Right hindlimb (tissue), 1 donor: ENCODE measurements around the gene GREB1L.

Experiments
- DNase-seq: peaks from one replicate; pipeline ENCODE4 v3.0.0-alpha.2; 2018

Gene GREB1L

DNA sequence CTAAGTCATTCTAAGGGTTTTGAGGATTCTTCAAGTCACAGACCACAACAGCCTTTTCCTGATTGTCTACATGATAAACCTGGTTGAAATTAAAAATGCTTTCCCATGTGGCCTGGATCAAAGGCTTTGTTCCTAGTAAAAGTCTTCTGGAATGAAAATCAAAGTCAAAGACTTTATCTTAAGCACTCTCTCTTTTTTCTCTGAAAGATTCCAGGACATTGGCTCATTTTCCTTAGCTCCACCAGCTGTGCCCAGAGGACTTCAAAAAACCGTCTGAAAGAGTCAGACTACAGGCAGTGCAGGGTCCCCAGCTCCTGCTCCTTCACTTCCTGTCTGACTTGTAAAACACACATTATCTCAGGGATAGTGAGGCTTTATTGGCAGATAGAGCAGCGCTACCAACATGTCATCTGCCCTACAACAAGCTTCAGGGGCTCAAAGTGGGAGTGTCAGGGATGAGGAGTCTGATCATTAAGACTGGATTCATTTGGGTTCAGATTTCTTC, 210.3 kb downstream of the GREB1L start:
- no peak for DNase-seq

- DNase-seq: no peak
Measured at GRCh38 chr18:21452796-21453510, 210.9 kb downstream of the GREB1L start.

- DNase-seq: no peak
Measured at GRCh38 chr18:21453511-21453901, 211.5 kb downstream of the GREB1L start.

GRCh38 chr18:21454725-21455124, 212.7 kb downstream of the GREB1L start:
- DNase-seq: no peak

DNA sequence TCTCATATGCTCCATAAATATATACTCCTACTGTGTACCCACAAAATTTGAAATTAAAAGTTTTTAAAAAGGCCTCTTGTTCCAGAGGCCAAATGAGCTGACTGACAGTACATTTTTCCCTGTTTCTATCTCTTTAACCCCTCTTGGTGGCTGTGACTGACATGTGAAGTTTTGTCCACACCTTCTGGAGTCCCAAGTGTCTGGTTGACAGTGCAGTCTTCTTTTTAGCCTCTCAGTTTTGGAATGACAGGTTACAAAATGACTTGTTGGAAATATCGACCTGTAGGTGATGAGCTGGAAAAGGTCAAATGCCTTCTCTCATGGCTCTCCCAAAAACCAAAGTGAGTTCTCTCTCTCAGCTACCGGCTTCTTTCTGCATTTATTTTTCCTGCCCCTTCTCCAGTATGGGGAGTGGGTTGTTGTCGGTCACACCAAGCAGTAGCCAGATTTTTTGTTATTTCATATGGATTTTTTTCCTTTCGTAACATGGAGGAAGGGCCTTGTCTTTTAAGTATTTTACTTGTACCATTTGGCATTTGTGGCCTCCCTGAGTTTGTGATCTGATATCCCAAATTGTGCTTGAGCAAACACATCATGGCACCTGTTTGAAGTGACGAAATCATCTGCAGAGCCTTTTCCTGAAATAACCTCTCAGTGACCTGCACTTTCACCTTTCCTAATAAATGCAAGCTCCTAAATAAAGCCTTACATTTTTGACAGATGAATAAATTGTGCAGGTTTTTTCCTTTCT, 214.6 kb downstream of the GREB1L start:
- no peak for DNase-seq

GRCh38 chr18:21457179-21457535, 215.1 kb downstream of the GREB1L start:
- no peak for DNase-seq

DNA sequence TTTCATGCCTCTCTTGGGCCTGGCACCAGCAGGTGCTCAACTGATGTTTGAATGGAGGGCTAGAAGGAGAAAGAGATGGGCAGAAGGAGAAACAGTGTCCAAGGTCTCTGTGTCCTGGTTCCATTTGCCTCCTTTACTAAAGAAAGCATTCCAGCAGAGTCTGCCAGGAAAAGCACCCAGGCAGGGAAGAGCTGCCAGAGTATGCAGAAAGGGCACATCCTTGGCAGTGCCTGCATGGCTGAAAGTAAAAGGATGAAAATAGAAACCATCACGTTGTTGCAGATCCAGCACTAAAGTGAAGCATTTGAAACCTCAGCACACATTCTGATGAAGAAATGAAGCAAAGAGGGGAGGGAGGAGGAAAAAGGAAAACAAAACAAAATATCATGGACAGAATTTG, 216.3 kb downstream of the GREB1L start:
- no peak for DNase-seq

- no peak for DNase-seq
Measured at GRCh38 chr18:21458788-21459187, 216.8 kb downstream of the GREB1L start.

DNA sequence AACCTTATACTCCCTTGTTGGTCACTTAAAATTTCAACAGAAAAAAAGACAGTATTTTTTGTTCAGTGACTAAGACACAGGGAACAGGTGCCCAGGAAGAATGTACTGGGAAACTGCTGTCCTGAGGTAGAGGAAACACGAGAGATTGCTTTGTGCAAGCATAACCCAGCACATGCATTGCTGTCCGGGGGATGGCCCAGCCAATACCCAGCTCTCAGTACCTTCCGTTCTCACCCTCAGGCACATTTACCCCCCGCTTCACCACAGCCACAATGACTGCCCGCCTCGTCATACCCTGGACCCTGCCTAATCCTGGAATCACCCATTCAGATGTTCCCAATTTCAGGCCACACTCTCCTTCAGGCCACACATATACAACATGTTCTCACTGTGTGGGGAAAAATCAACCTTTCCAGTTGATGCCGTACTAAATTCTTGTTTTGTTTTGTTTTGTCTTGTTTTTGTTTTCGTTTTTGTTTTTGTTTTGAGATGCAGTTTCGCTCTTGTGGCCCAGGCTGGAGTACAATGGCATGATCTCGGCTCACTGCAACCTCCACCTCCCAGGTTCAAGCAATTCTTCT, 217.8 kb downstream of the GREB1L start:
- DNase-seq: no peak

GRCh38 chr18:21461460-21461859, 219.4 kb downstream of the GREB1L start:
- no peak for DNase-seq

DNA sequence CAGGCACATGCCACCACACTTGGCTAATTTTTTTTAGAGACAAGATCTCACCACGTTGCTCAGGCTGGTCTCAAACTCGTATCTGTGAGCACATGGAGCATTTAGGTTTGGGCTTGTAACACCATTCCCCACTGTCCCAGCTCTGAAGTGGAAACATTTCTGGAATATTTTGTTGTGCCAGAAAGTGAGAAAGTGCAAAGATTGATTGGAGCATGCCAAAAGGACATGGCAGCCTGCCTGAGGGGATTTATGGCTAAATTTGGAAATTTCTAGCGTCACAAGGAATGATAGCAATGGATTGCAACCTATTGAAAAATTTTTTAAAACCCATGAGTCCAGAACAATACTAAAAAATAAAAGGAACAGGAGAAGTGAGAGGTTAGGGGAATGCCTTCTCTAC, 221.7 kb downstream of the GREB1L start:
- no peak for DNase-seq

DNA sequence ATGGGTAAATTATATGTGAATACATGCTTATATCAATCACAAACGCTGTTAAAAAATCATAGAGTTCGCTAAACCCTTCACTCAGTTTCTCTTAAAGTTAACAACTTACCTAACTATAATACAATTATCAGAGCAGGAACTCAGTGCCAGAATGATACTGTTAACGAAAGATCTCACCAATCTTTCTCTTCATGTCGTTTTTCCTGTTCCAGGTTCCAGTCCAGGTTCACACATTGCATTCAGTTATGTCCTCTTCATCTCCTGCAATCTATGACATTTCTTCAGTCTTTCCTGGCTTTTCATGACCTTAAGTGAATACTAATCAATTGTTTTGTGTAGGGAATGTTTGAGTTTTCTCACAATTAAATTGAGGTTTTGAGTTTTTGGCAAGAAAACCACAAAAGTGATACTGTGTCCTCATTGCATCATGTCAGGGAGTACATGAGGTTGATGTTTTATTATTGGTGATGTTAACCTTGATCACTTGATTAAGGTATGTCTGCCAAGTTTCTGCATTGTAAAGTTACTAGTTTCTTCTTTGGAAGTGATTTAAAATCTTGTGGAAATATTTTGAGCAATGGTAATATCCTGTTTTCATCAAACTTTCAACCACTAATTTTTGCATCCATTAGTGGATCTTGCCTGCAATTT, 226.6 kb downstream of the GREB1L start:
- no peak for DNase-seq

DNA sequence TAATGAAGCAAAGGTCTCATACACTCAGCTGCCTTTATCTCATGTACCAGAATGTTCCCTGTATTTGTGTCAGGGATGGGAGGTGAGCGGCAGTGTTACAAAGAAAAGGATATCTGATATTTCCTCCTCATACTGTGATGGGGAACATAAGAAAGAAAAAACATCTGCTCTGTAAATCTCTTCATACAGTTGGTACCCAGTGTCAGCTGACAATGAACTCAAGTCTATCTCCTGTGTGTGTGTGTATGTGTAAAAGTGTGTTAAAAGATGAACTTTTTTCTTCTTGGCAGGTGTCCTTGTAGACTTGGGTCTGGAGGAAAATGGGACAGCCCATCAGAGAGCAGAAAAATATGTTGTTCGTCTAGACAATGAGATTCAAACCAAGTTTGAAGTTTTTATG, 230.7 kb downstream of the GREB1L start:
- no peak for DNase-seq

DNA sequence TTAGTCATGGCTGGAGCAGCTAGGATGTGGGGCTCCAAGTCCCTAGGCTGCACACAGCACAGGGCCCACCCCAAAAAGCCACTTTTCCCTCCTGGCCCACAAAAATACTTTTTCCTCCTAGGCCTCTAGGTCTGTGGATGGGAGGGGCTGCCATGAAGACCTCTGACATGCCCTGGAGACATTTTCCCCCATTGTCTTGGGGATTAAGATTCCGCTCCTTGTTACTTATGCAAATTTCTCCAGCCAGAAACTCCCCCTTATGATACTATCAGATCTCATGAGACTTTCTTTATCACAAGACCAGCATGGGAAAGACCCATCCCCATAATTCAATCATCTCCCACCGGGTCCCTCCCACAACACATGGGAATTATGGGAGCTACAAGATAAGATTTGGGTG, 232.6 kb downstream of the GREB1L start:
- no peak for DNase-seq

DNA sequence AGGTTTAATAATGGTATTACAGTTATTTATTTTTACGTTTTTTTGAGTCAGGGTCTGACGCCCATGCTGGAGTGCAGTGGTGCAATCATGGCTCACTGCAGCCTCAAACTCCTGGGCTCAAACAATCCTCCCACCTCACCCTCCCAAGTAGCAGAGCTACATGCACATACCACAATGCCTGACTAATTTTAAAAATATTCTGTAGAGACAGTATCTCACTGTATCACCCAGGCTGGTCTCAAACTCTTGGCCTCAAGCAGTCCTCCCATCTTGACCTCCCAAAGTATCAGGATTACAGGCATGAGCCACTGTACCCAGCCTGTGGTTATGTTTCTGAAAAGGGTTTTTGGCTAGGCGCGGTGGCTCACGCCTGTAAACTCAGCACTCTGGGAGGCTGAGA, 237.7 kb downstream of the GREB1L start:
- DNase-seq: no peak

DNA sequence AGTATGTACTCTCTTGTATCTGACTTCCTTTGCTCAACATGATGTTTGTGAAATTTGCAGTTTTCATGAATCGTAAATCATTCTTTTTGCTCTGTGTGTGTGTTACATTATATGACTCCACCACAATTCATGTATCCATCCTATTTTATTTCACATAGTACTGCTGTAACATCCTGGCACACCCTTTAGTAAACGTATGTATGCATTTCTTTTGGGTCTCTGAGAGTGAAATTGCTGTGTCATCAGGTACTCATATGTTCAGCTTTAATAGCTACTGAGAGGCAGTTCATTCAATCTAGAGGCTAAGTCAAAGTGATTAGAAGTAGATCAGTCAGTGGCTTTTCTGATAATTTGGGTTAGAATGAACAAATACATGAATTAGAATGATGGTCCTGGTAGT, 239.7 kb downstream of the GREB1L start:
- no peak for DNase-seq

- no peak for DNase-seq
Measured at GRCh38 chr18:21483051-21483450, 241.0 kb downstream of the GREB1L start.

GRCh38 chr18:21484851-21485636, 243.0 kb downstream of the GREB1L start:
- DNase-seq: no peak

DNA sequence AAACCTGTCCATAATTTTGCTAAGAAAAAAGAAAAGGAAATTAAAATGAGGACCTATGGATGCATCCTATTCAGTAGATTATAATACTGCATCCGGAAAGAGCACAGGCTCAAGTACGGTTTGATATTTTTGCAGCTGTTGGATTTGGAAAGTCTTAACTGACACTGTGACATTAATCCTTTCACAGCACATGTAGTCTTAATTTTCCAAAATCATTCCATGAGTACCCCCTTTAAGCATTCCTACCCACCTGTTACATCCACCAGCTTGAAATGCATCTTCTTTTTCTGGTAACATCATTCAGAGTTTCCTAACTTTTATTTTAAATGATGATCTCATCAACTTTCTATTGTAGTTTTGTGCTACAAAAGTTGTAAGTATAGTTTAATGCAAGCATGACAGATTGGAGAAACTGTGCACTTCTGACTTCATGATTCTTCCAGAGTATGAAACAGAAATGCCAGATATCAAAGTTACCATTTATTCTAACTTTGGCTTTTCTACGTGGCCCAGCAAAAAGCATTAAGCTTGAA, 244.9 kb downstream of the GREB1L start:
- no peak for DNase-seq

- DNase-seq: no peak
Measured at GRCh38 chr18:21489119-21489750, 247.2 kb downstream of the GREB1L start.

- no peak for DNase-seq
Measured at GRCh38 chr18:21489919-21490495, 248.0 kb downstream of the GREB1L start.

GRCh38 chr18:21490748-21491147, 248.7 kb downstream of the GREB1L start:
- no peak for DNase-seq
